WTC11 (cell line): ENCODE results near the gene SETX. TPM values are rescaled to one million over a fixed set of nuclear protein-coding genes. Genes with fewer than 3 reads are reported as not detected.

Experiments
- ATAC-seq: fragments of 200-7000 bp; cut with Tn5 transposase; 2 replicates; pipeline ENCODE4 v1.10.0; 2021; ENCODE audit warnings: mild to moderate bottlenecking, moderate library complexity
- CTCF ChIA-PET: fragments of 300-600 bp; sonication (Branson Sonifier 250); formaldehyde crosslinking; loops from one replicate; lab custom pipeline; 2021; ENCODE audit warnings: antibody characterized with exemption; lab: Charles Lee
- POLR2A ChIA-PET: fragments of 350-600 bp; sonication (Branson Sonifier 250); formaldehyde crosslinking; loops from one replicate; lab custom pipeline; 2021; ENCODE audit warnings: antibody characterized with exemption; lab: Charles Lee
- DNase-seq: peaks from one replicate; pipeline ENCODE4 v3.0.0; 2021; ENCODE audit warnings: low spot score
- H3K27ac Mint-ChIP-seq: 2 replicates; pipeline ENCODE4 v1.8.0; 2021; ENCODE audit warnings: mixed read lengths
- H3K27me3 Mint-ChIP-seq: 2 replicates; pipeline ENCODE4 v1.8.0; 2021; ENCODE audit warnings: low read depth, mild to moderate bottlenecking, moderate library complexity, mixed read lengths
- H3K36me3 Mint-ChIP-seq: 2 replicates; pipeline ENCODE4 v1.8.0; 2021; ENCODE audit warnings: mixed read lengths
- H3K4me1 Mint-ChIP-seq: 2 replicates; pipeline ENCODE4 v1.8.0; 2022; ENCODE audit warnings: mixed read lengths
- H3K4me3 Mint-ChIP-seq: 2 replicates; pipeline ENCODE4 v1.8.0; 2021; ENCODE audit warnings: mild to moderate bottlenecking, moderate library complexity, mixed read lengths
- H3K9me3 Mint-ChIP-seq: 2 replicates; pipeline ENCODE4 v1.8.0; 2021; ENCODE audit warnings: mixed read lengths
- ATF1 ChIP-seq: sonication (generic); formaldehyde crosslinking; IDR thresholded peaks from 2 replicates; pipeline ENCODE4 v1.8.1; 2023; ENCODE audit warnings: mild to moderate bottlenecking, moderate library complexity, missing genetic modification reagents
- CBFB ChIP-seq: sonication (generic); formaldehyde crosslinking; IDR thresholded peaks from 2 replicates; pipeline ENCODE4 v1.8.1; 2022; ENCODE audit warnings: mild to moderate bottlenecking, low read depth, missing genetic modification reagents
- CREM ChIP-seq: sonication (generic); formaldehyde crosslinking; IDR thresholded peaks from 2 replicates; pipeline ENCODE4 v1.8.1; 2022; ENCODE audit warnings: mild to moderate bottlenecking, missing genetic modification reagents, moderate library complexity
- FOXP1 ChIP-seq: sonication (generic); formaldehyde crosslinking; IDR thresholded peaks from 2 replicates; pipeline ENCODE4 v1.8.0; 2022; ENCODE audit warnings: missing genetic modification reagents, mild to moderate bottlenecking, moderate library complexity, borderline replicate concordance
- HMGA2 ChIP-seq: fragments of 250-450 bp; sonication (Bioruptor Pico); IDR thresholded peaks from 2 replicates; pipeline ENCODE4 v1.4.0; 2021; ENCODE audit warnings: mild to moderate bottlenecking, moderate library complexity
- KAT7 ChIP-seq: sonication (generic); formaldehyde crosslinking; IDR thresholded peaks from 2 replicates; pipeline ENCODE4 v1.8.1; 2023; ENCODE audit warnings: missing genetic modification reagents, mild to moderate bottlenecking, borderline replicate concordance
- NFATC4 ChIP-seq: fragments of 250-450 bp; sonication (Bioruptor Pico); IDR thresholded peaks from 2 replicates; pipeline ENCODE4 v1.9.0; 2021; ENCODE audit warnings: mild to moderate bottlenecking
- NFE2L1 ChIP-seq: sonication (generic); formaldehyde crosslinking; IDR thresholded peaks from 2 replicates; pipeline ENCODE4 v1.8.1; 2023; ENCODE audit warnings: missing genetic modification reagents
- NFYB ChIP-seq: sonication (generic); formaldehyde crosslinking; conservative IDR thresholded peaks from 2 replicates; pipeline ENCODE4 v1.8.0; 2022; ENCODE audit warnings: low read depth, missing genetic modification reagents
- NR1H2 ChIP-seq: sonication (generic); formaldehyde crosslinking; IDR thresholded peaks from 2 replicates; pipeline ENCODE4 v1.9.0; 2021; ENCODE audit warnings: mild to moderate bottlenecking, moderate library complexity, missing genetic modification reagents
- NR2C2 ChIP-seq: sonication (generic); formaldehyde crosslinking; IDR thresholded peaks from 2 replicates; pipeline ENCODE4 v1.8.0; 2022; ENCODE audit warnings: mild to moderate bottlenecking, missing genetic modification reagents
- OVOL2 ChIP-seq: fragments of 250-450 bp; sonication (Bioruptor Pico); IDR thresholded peaks from 2 replicates; pipeline ENCODE4 v1.9.0; 2021; ENCODE audit warnings: mild to moderate bottlenecking, borderline replicate concordance
- PRRX2 ChIP-seq: fragments of 250-450 bp; sonication (Bioruptor Pico); IDR thresholded peaks from 2 replicates; pipeline ENCODE4 v1.8.0; 2021; ENCODE audit warnings: mild to moderate bottlenecking
- RELA ChIP-seq: sonication (generic); formaldehyde crosslinking; IDR thresholded peaks from 2 replicates; pipeline ENCODE4 v1.8.1; 2022; ENCODE audit warnings: missing genetic modification reagents, mild to moderate bottlenecking, borderline replicate concordance
- TEAD1 ChIP-seq: sonication (generic); formaldehyde crosslinking; IDR thresholded peaks from 2 replicates; pipeline ENCODE4 v1.8.0; 2022; ENCODE audit warnings: mild to moderate bottlenecking, missing genetic modification reagents
- TP53 ChIP-seq: sonication (generic); formaldehyde crosslinking; IDR thresholded peaks from 2 replicates; pipeline ENCODE4 v1.8.1; 2023; ENCODE audit warnings: mild to moderate bottlenecking, missing genetic modification reagents
- ZBTB21 ChIP-seq: sonication (generic); formaldehyde crosslinking; IDR thresholded peaks from 2 replicates; pipeline ENCODE4 v1.8.1; 2023; ENCODE audit warnings: mild to moderate bottlenecking, missing genetic modification reagents, borderline replicate concordance
- ZNF121 ChIP-seq: sonication (generic); formaldehyde crosslinking; IDR thresholded peaks from 2 replicates; pipeline ENCODE4 v1.8.0; 2023; ENCODE audit warnings: missing genetic modification reagents
- ZNF138 ChIP-seq: sonication (generic); formaldehyde crosslinking; conservative IDR thresholded peaks from 2 replicates; pipeline ENCODE4 v1.8.1; 2022; ENCODE audit warnings: mild to moderate bottlenecking, moderate library complexity, missing genetic modification reagents
- ZNF671 ChIP-seq: fragments of 250-450 bp; sonication (Bioruptor Pico); IDR thresholded peaks from 2 replicates; pipeline ENCODE4 v1.8.0; 2021; ENCODE audit warnings: mild to moderate bottlenecking
- total RNA-seq: library from RNA; stranded (reverse); gene quantifications from 3 replicates; pipeline ENCODE4 v1.2.3, GENCODE V29; 2021
- TF ChIP-seq, protein P1 (sequence below): fragments of 250-450 bp; sonication (Bioruptor Pico); IDR thresholded peaks from 2 replicates; pipeline ENCODE4 v1.9.0; 2021; ENCODE audit warnings: mild to moderate bottlenecking
- TF ChIP-seq, protein P2 (sequence below): sonication (generic); formaldehyde crosslinking; IDR thresholded peaks from 2 replicates; pipeline ENCODE4 v1.8.0; 2023; ENCODE audit warnings: mild to moderate bottlenecking, missing genetic modification reagents
- TF ChIP-seq, protein P3 (sequence below): sonication (generic); formaldehyde crosslinking; IDR thresholded peaks from 2 replicates; pipeline ENCODE4 v1.8.1; 2022; ENCODE audit warnings: low read depth, mild to moderate bottlenecking, moderate library complexity, missing genetic modification reagents, borderline replicate concordance
- TF ChIP-seq, protein P4 (sequence below): fragments of 250-450 bp; sonication (Bioruptor Pico); IDR thresholded peaks from 2 replicates; pipeline ENCODE4 v1.8.0; 2021; ENCODE audit warnings: mild to moderate bottlenecking
- TF ChIP-seq, protein P5 (sequence below): fragments of 250-450 bp; sonication (Bioruptor Pico); IDR thresholded peaks from 2 replicates; pipeline ENCODE4 v1.9.0; 2021; ENCODE audit warnings: moderate library complexity, mild to moderate bottlenecking, inconsistent platforms, borderline replicate concordance

SETX gene
- total RNA-seq, 1 experiment from 2014 or later: 30.1 TPM

DNA sequence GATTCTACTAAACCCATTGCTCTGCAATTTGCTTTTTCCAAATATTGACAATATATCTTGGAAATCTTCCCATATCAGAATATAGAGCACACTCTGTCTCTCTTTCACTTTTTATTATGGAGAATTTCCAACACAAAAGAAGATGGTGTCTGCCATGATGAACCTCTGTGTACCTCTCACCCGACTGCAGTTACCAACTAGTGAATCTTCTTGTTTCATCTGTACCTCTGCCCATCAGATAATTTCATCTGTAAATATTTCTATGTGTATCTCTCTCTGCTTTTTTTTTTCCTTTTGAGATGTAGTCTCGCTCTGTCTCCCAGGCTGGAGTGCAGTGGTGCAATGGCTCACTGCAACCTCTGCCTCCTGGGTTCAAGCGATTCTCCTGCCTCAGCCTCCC is 130.1 kb downstream of the SETX start:
- H3K36me3 Mint-ChIP-seq: no peaks in the 10 kb centered on the region
- ATAC-seq (no peak), DNase-seq (no peak)
- no peak for TF ChIP-seq CBFB (CRISPR knock-in tag)
- no peak for TF ChIP-seq ATF1 (CRISPR knock-in tag)
- no peak for TF ChIP-seq ZNF121
- no peak for TF ChIP-seq TEAD1 (CRISPR knock-in tag)
- TF ChIP-seq HMGA2: no peak
- no peak for TF ChIP-seq ZNF138 (CRISPR knock-in tag)
- no peak for TF ChIP-seq NR1H2
- TF ChIP-seq OVOL2 (CRISPR knock-in tag): no peak
- no peak for TF ChIP-seq CREM (CRISPR knock-in tag)
- no peak for TF ChIP-seq ZBTB21
- no peak for TF ChIP-seq NFYB (CRISPR knock-in tag)
- no peak for TF ChIP-seq FOXP1 (CRISPR knock-in tag)
- TF ChIP-seq KAT7: no peak
- TF ChIP-seq TP53 (CRISPR knock-in tag): no peak
- no peak for TF ChIP-seq RELA
- no peak for TF ChIP-seq NR2C2
- no peak for TF ChIP-seq ZNF671 (CRISPR knock-in tag)
- TF ChIP-seq, protein P1, sequence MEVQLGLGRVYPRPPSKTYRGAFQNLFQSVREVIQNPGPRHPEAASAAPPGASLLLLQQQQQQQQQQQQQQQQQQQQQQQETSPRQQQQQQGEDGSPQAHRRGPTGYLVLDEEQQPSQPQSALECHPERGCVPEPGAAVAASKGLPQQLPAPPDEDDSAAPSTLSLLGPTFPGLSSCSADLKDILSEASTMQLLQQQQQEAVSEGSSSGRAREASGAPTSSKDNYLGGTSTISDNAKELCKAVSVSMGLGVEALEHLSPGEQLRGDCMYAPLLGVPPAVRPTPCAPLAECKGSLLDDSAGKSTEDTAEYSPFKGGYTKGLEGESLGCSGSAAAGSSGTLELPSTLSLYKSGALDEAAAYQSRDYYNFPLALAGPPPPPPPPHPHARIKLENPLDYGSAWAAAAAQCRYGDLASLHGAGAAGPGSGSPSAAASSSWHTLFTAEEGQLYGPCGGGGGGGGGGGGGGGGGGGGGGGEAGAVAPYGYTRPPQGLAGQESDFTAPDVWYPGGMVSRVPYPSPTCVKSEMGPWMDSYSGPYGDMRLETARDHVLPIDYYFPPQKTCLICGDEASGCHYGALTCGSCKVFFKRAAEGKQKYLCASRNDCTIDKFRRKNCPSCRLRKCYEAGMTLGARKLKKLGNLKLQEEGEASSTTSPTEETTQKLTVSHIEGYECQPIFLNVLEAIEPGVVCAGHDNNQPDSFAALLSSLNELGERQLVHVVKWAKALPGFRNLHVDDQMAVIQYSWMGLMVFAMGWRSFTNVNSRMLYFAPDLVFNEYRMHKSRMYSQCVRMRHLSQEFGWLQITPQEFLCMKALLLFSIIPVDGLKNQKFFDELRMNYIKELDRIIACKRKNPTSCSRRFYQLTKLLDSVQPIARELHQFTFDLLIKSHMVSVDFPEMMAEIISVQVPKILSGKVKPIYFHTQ (CRISPR knock-in tag): no peak
- no peak for TF ChIP-seq NFATC4 (CRISPR knock-in tag)
- TF ChIP-seq, protein P2, sequence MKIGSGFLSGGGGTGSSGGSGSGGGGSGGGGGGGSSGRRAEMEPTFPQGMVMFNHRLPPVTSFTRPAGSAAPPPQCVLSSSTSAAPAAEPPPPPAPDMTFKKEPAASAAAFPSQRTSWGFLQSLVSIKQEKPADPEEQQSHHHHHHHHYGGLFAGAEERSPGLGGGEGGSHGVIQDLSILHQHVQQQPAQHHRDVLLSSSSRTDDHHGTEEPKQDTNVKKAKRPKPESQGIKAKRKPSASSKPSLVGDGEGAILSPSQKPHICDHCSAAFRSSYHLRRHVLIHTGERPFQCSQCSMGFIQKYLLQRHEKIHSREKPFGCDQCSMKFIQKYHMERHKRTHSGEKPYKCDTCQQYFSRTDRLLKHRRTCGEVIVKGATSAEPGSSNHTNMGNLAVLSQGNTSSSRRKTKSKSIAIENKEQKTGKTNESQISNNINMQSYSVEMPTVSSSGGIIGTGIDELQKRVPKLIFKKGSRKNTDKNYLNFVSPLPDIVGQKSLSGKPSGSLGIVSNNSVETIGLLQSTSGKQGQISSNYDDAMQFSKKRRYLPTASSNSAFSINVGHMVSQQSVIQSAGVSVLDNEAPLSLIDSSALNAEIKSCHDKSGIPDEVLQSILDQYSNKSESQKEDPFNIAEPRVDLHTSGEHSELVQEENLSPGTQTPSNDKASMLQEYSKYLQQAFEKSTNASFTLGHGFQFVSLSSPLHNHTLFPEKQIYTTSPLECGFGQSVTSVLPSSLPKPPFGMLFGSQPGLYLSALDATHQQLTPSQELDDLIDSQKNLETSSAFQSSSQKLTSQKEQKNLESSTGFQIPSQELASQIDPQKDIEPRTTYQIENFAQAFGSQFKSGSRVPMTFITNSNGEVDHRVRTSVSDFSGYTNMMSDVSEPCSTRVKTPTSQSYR: no peak
- ChIA-PET POLR2A (no interaction called here), CTCF (interaction anchor here (0.9 kb wide), 1 partner anchor 9 kb away, joined by 4 read pairs; no protein-coding TSS in a partner anchor)
- no peaks in the 10 kb centered on the region for H3K9me3 Mint-ChIP-seq
- no peaks in the 10 kb centered on the region for H3K27me3 Mint-ChIP-seq
- no peak overlapping the region for H3K4me3 Mint-ChIP-seq
- H3K27ac Mint-ChIP-seq: no peak overlapping the region
- H3K4me1 Mint-ChIP-seq: 0 out of 2 replicates have a peak, but pooled peaks cover 3% of the 10 kb centered on the region

DNA sequence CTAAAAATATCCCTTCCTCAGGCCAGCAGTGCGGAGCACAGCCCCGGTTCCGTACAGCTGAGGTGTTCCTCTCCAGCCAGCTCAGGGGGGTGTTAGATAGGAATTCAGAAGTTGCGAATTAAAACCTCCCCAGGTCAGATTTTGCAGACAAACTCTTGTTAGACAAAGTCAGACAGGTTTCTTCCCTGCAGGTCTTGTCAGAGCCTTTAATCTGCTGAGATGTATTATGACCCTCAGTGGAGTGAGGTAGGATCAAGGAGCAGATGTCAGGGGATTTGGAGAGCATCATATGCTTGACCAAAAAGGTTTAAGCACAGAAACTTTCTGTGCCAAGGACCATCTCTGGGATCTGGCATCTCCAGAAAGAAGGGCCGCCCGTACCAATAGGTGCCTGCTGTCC is 132.8 kb downstream of the SETX start:
- no peaks in the 10 kb centered on the region for H3K27me3 Mint-ChIP-seq
- CTCF ChIA-PET: interaction anchor here (4.2 kb wide), 1 partner anchor 14 kb away, joined by 18 read pairs; no protein-coding TSS in a partner anchor
- POLR2A ChIA-PET: no interaction called here

More for the DNA sequence above, 132.8 kb downstream of the SETX start:
- ATAC-seq (no peak), DNase-seq (no peak)
- H3K4me3 Mint-ChIP-seq: no peak overlapping the region
- no peaks in the 10 kb centered on the region for H3K36me3 Mint-ChIP-seq
- H3K4me1 Mint-ChIP-seq: 0 out of 2 replicates have a peak, but pooled peaks cover 3% of the 10 kb centered on the region
- no peak overlapping the region; the same call in 1 of the 2 replicates for H3K27ac Mint-ChIP-seq
- TF ChIP-seq NFE2L1 (CRISPR knock-in tag) (no peak), OVOL2 (CRISPR knock-in tag) (no peak), PRRX2 (CRISPR knock-in tag) (no peak)
- TF ChIP-seq, protein P3, sequence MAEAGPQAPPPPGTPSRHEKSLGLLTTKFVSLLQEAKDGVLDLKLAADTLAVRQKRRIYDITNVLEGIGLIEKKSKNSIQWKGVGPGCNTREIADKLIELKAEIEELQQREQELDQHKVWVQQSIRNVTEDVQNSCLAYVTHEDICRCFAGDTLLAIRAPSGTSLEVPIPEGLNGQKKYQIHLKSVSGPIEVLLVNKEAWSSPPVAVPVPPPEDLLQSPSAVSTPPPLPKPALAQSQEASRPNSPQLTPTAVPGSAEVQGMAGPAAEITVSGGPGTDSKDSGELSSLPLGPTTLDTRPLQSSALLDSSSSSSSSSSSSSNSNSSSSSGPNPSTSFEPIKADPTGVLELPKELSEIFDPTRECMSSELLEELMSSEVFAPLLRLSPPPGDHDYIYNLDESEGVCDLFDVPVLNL (CRISPR knock-in tag): no peak
- TF ChIP-seq, protein P4, sequence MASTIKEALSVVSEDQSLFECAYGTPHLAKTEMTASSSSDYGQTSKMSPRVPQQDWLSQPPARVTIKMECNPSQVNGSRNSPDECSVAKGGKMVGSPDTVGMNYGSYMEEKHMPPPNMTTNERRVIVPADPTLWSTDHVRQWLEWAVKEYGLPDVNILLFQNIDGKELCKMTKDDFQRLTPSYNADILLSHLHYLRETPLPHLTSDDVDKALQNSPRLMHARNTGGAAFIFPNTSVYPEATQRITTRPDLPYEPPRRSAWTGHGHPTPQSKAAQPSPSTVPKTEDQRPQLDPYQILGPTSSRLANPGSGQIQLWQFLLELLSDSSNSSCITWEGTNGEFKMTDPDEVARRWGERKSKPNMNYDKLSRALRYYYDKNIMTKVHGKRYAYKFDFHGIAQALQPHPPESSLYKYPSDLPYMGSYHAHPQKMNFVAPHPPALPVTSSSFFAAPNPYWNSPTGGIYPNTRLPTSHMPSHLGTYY: no peak
- TF ChIP-seq, protein P5, sequence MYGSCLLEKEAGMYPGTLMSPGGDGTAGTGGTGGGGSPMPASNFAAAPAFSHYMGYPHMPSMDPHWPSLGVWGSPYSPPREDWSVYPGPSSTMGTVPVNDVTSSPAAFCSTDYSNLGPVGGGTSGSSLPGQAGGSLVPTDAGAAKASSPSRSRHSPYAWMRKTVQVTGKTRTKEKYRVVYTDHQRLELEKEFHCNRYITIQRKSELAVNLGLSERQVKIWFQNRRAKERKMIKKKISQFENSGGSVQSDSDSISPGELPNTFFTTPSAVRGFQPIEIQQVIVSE (CRISPR knock-in tag): no peak
- no peaks in the 10 kb centered on the region for H3K9me3 Mint-ChIP-seq
